Small intestine (tissue), 7 donors: ENCODE data around the gene CHST11. TPM values are rescaled to one million over a fixed set of nuclear protein-coding genes. Genes with fewer than 3 reads are reported as not detected.

Source experiments
- DNase-seq, 2 donors: peaks; one replicate each; pipeline versions ENCODE4 v3.0.0 to v3.0.0-alpha.2; 2013
- FAIRE-seq: peaks from 2 replicates; lab custom pipeline; 2012; peaks lifted over from hg19 to GRCh38; lab: Jason Lieb, UNC
- H3K27ac ChIP-seq, 3 donors: one replicate each; pipeline ENCODE4 v1.5.1; 2013; ENCODE audit warnings: low read length in 2 of 3, mild to moderate bottlenecking in 2 of 3, control low read depth in 1 of 3, inconsistent platforms in 1 of 3, low read depth in 1 of 3, moderate library complexity in 1 of 3
- H3K27me3 ChIP-seq, 3 donors: one replicate each; pipeline ENCODE4 v1.6.1; 2013; ENCODE audit warnings: low read length in 3 of 3, inconsistent platforms in 1 of 3; ENCODE audit not compliant: control insufficient read depth in 3 of 3, insufficient read depth in 3 of 3
- H3K36me3 ChIP-seq, 3 donors: one replicate each; pipeline ENCODE4 v1.6.1; 2013; ENCODE audit warnings: low read length in 3 of 3, inconsistent platforms in 1 of 3, low read depth in 1 of 3, mild to moderate bottlenecking in 1 of 3, moderate library complexity in 1 of 3; ENCODE audit not compliant: control insufficient read depth in 3 of 3, insufficient read depth in 2 of 3
- H3K4me1 ChIP-seq, 3 donors: one replicate each; pipeline ENCODE4 v1.6.1; 2013; ENCODE audit warnings: low read length in 2 of 3, inconsistent platforms in 1 of 3, low read depth in 1 of 3, mild to moderate bottlenecking in 1 of 3, moderate library complexity in 1 of 3; ENCODE audit not compliant: control insufficient read depth in 3 of 3, insufficient read depth in 2 of 3
- H3K4me3 ChIP-seq, 3 donors: one replicate each; pipeline ENCODE4 v1.5.1; 2013; ENCODE audit warnings: low read length in 3 of 3, control low read depth in 1 of 3, inconsistent platforms in 1 of 3, low read depth in 1 of 3, mild to moderate bottlenecking in 1 of 3, moderate library complexity in 1 of 3
- H3K9me3 ChIP-seq, 2 donors: one replicate each; pipeline ENCODE4 v1.6.1; 2013; ENCODE audit warnings: low read depth in 1 of 2, low read length in 1 of 2; ENCODE audit not compliant: control insufficient read depth in 2 of 2, insufficient read depth in 1 of 2
- WGBS, 3 donors: extraction: QIAGEN DNeasy Blood & Tissue Kit; methylation state at CpG; one replicate each; pipeline ENCODE4 v1.1.7; 2013; 5-methylcytosine and 5-hydroxymethylcytosine counted together
- polyA plus RNA-seq, 4 donors: library from polyadenylated mRNA; stranded (reverse) in 3 of 4; unstranded in 1 of 4; fragments of 200-250 nt in 3 of 4; fragments of 120-200 nt in 1 of 4; gene quantifications; one replicate each; pipeline versions ENCODE4 v1.2.1 to v1.2.3, GENCODE V29; 2013
- donor health status: healthy with polysubstance abuse.
- donor health status: control.
- donor health status: control.
- donor health status: Bipolar disorder and iron deficiency.
- donor health status: healthy.

CHST11 gene
- polyA plus RNA-seq, 4 donors: 0.89 to 3.0 (median 2.0) TPM

DNA sequence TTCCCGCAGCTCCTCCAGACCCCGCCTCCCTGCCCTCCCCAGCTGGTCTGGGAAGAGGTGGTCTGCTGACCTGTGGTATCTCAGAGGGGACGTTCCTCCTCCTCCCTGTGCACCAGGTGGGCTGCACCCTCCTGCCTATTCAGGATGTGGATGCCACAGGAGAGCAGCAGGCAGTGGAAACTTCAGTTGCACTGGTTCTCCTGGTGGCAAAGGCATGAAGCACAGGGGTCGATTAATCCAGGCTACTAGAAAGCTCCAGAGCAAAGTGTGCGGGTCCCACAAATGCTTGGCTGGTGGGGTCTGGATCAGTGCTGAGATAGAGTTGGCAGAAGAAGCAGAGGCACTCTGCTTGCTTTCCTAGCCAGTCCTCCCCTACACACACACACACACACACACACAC is 304.3 kb downstream of the CHST11 start:
- no peaks in the 10 kb centered on the region for H3K9me3 ChIP-seq
- no peak overlapping the region for H3K27ac ChIP-seq
- H3K27me3 ChIP-seq: no peaks in the 10 kb centered on the region
- H3K36me3 ChIP-seq: peaks cover 0 to 3% (median 0%) of the 10 kb centered on the region in 3 donors
- DNase-seq: no peak
- no peak for FAIRE-seq
- WGBS, 3 donors: 63 to 78% (median 72%) methylated on average over 5 of the region's 5 CpGs
- no peak overlapping the region for H3K4me3 ChIP-seq
- no peaks in the 10 kb centered on the region for H3K4me1 ChIP-seq

DNA sequence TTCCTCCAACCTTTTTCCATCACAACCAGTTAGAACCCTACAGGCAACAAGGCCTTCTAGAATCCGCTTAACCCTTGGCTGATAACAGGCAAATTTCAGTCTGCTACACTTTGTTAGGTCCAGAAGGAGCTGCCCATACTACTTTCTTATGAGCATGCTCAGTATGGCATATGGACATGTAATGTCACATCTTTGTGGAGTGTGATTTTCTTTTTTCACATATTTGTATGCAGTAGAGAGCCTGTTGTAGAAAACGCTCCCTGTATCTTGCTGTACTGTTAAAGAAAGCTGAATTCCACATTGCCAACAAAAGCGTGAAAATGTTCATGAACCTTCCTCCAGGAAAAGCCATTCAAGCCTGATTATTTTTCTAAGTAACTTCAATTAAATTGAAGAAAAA is 304.9 kb downstream of the CHST11 start:
- no peak for FAIRE-seq

GRCh38 chr12:104763168-104763805 is 306.5 kb downstream of the CHST11 start:
- Histone ChIP-seq H3K4me3 (no peak overlapping the region), H3K27ac (no peak overlapping the region), H3K36me3 (no peaks in the 10 kb centered on the region), H3K27me3 (no peaks in the 10 kb centered on the region), H3K4me1 (no peaks in the 10 kb centered on the region), H3K9me3 (no peaks in the 10 kb centered on the region)
- FAIRE-seq (no peak), DNase-seq (no peak)
- WGBS, 3 donors: 76 to 86% (median 85%) methylated on average over 6 of the region's 6 CpGs

More for the DNA sequence above, 304.9 kb downstream of the CHST11 start:
- Histone ChIP-seq H3K4me3 (no peak overlapping the region), H3K9me3 (no peaks in the 10 kb centered on the region), H3K27ac (no peak overlapping the region), H3K4me1 (no peaks in the 10 kb centered on the region), H3K36me3 (peaks cover 0 to 3% (median 0%) of the 10 kb centered on the region in 3 donors), H3K27me3 (no peaks in the 10 kb centered on the region)
- WGBS, 3 donors: 88 to 97% (median 91%) methylated on average over 3 of the region's 3 CpGs
- no peak for DNase-seq

- no peak for FAIRE-seq
- H3K4me1 ChIP-seq: no peaks in the 10 kb centered on the region
- H3K27me3 ChIP-seq: no peaks in the 10 kb centered on the region
- DNase-seq: no peak
- no peak overlapping the region for H3K4me3 ChIP-seq
- H3K27ac ChIP-seq: no peak overlapping the region
- H3K36me3 ChIP-seq: no peaks in the 10 kb centered on the region
- 61 to 69% (median 63%) methylated on average over 8 of the region's 8 CpGs for WGBS, 3 donors
- H3K9me3 ChIP-seq: no peaks in the 10 kb centered on the region
These were observed 307.7 kb downstream of the CHST11 start for GRCh38 chr12:104764225-104765091.

DNA sequence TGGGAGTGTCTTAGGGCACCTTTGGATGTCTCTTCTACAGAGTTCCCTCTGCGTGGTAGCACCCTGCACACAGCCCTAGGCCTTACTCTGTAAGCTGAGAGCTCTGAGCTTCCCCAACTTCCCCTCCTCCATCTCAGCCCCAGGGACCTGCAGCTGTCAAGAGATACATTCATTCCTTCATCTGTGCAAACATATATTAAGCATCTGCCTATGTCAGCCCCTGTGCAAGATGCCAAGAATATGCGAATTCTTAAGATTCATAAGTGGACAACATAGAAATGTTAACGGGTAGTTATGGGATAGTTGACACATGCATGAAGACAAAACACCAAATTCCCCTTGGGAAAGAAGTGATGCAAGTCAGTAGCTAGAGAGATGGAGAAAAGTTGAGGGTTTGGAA is 310.5 kb downstream of the CHST11 start:
- no peaks in the 10 kb centered on the region for H3K4me1 ChIP-seq
- H3K27me3 ChIP-seq: no peaks in the 10 kb centered on the region
- no peak for FAIRE-seq
- 84 to 92% (median 89%) methylated on average over 3 of the region's 3 CpGs for WGBS, 3 donors
- H3K9me3 ChIP-seq: peaks cover 0 to 3% of the 10 kb centered on the region in 2 donors
- no peak overlapping the region for H3K27ac ChIP-seq
- no peak overlapping the region for H3K4me3 ChIP-seq
- no peaks in the 10 kb centered on the region for H3K36me3 ChIP-seq
- no peak for DNase-seq

GRCh38 chr12:104768033-104768432 is 311.3 kb downstream of the CHST11 start:
- no peak overlapping the region for H3K4me3 ChIP-seq
- no peaks in the 10 kb centered on the region for H3K36me3 ChIP-seq
- no peaks in the 10 kb centered on the region for H3K27me3 ChIP-seq
- no peak for FAIRE-seq
- no peak for DNase-seq
- H3K27ac ChIP-seq: no peak overlapping the region
- H3K9me3 ChIP-seq: peaks cover 0 to 3% of the 10 kb centered on the region in 2 donors
- no peaks in the 10 kb centered on the region for H3K4me1 ChIP-seq

DNA sequence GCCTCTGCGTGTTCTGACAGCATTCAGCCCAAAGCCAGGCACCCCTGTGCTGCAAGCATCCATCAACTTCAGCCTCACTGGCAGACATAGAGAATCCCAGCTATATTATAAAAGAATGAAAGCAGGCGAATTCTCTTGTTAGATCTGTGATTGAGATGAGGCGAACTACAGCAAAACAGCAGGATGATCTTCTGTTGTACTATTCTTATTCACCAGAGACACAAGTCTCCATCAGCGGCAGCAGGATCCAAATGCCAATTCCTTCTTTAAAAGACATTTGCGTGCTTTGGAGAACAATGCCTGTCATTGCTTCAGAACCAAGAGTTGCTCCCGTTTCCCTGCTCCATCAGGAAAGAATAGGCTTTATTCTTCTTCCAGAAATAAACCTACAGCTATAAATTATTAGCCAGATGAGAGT is 312.4 kb downstream of the CHST11 start:
- Histone ChIP-seq H3K4me3 (no peak overlapping the region), H3K9me3 (peaks cover 0 to 3% of the 10 kb centered on the region in 2 donors), H3K4me1 (no peaks in the 10 kb centered on the region), H3K36me3 (no peaks in the 10 kb centered on the region), H3K27me3 (no peaks in the 10 kb centered on the region), H3K27ac (no peak overlapping the region)
- FAIRE-seq: no peak
- DNase-seq: no peak
- 68 to 74% (median 74%) methylated on average over 6 of the region's 6 CpGs for WGBS, 3 donors

DNA sequence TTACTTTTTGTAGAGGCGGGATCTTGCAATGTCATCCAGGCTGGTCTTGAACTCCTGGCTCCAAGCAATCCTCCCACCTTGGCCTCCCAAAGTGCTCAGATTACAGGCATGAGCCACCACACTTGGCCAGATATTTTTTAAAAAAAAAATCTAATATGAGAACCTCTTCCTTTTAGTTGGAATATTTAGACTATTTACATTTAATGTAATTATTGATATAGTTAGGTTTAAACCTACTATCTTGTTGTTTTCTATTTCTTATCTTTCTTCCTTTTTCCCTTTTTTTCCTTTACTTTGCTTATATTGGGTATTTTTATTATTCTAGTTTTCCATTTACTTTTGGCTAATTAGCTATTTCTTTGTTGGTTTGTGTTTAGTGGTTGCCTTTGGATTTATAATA is 315.6 kb downstream of the CHST11 start:
- Histone ChIP-seq H3K4me3 (no peak overlapping the region), H3K36me3 (no peaks in the 10 kb centered on the region), H3K27me3 (no peaks in the 10 kb centered on the region), H3K9me3 (peaks cover 0 to 3% of the 10 kb centered on the region in 2 donors), H3K27ac (no peak overlapping the region), H3K4me1 (no peaks in the 10 kb centered on the region)
- FAIRE-seq: no peak
- WGBS, 3 donors: 93 to 96% (median 96%) methylated on average over 1 of the region's 1 CpG
- DNase-seq: no peak
